ENCODE measurements around the gene WBP1L.
"Not testable (repeated sequence)": the region's sequence is repeated elsewhere in the genome, so short reads cannot be mapped to it uniquely, and the experiment has no call there.

The WBP1L gene

DNA sequence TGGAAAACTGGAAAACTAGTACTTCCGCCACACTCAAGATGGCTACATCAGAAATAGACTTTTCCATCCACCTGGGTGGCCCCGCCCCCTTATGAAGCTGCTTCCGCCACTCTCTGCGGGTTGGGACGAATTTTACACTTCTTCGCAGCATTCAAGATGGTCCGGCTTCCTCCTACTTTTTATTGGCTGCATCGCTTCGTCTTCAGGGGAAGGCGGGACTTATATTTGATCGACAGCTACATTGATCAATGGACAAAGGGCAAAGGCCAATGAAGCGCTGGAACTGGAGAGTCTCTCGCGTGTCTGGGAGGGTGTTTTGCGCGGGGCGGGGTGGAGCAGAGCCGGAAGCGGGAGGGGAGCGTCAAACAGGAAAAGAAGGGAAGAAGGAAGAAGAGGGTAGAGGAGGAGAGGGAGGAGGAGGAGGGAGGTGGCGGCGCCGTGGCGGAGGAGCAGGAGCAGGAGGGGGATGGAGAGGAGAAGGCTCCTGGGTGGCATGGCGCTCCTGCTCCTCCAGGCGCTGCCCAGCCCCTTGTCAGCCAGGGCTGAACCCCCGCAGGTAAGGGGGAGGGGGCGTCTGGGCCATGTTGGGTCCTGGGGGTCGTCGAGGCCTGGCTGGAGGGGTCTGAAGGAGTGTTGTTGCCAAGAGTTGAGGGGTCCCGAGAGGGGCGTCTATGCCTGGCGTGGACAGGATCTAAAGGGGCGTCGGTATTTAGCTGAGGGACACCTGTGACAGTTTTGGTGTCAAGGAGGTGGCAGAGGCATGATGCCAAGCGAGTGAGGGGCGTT is at the start of gene WBP1L:
Gene WBP1L, plus strand, starts transcription at position 361 of the 786 bp plus-strand sequence. Its CDS starts 106 bp downstream, at position 467.
- Histone ChIP-seq H3K27ac (peak within 1 kb of the TSS; percentile 57 to 99 (median 96)), H3K4me3 (peak within 1 kb of the TSS; percentile 81 to 99 (median 92))

GRCh38 chr10:102695401-102695800 is 48.3 kb upstream of the WBP1L start:
- not testable (repeated sequence) for H3K4me3 ChIP-seq, H3K27ac ChIP-seq

GRCh38 chr10:102696736-102697135 is 47.0 kb upstream of the WBP1L start:
- H3K27ac ChIP-seq = no peak overlapping the region
- H3K4me3 ChIP-seq = no peak overlapping the region

- H3K27ac ChIP-seq = peak overlapping the region in 1 of 21 experiments; percentile 35
- no peak overlapping the region for H3K4me3 ChIP-seq
Measured at GRCh38 chr10:102698894-102699293, 44.9 kb upstream of the WBP1L start.

DNA sequence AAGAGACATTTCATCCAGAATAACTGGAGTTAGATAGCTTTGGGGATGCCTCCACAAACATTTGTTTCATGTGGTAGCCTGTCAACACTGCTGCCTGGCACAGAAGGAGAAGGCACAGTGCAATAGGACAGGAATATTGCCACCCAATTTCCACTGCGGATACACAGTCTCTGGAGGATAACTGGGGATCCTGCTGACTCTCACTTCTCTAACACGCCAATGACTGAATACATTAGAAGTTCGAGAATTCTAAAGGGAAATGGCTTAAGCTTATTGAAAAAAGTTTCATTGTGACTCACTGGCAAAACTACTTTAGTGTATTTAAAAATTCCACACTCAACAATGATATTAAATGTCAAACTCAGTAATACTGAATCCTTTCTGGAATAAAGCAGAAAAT is 42.5 kb upstream of the WBP1L start:
- H3K4me3 ChIP-seq = no peak overlapping the region

GRCh38 chr10:102701796-102702195 is 42.0 kb upstream of the WBP1L start:
- Histone ChIP-seq H3K4me3 (no peak overlapping the region), H3K27ac (no peak overlapping the region)

More for the DNA sequence above, 42.5 kb upstream of the WBP1L start:
- H3K27ac ChIP-seq = no peak overlapping the region

GRCh38 chr10:102702742-102703141 is 41.0 kb upstream of the WBP1L start:
- no peak overlapping the region for H3K4me3 ChIP-seq
- H3K27ac ChIP-seq = no peak overlapping the region

- peak overlapping the region in 1 of 21 experiments; percentile 14 for H3K27ac ChIP-seq
- no peak overlapping the region for H3K4me3 ChIP-seq
Measured at GRCh38 chr10:102704915-102705314, 38.8 kb upstream of the WBP1L start.

- Histone ChIP-seq H3K4me3 (no peak overlapping the region), H3K27ac (peak overlapping the region in 2 of 21 experiments; percentile 5 to 14)
Measured at GRCh38 chr10:102705531-102705930, 38.2 kb upstream of the WBP1L start.

- Histone ChIP-seq H3K27ac (peak overlapping the region in 3 of 21 experiments; percentile 3 to 51 (median 27)), H3K4me3 (no peak overlapping the region)
Measured at GRCh38 chr10:102710609-102711008, 33.1 kb upstream of the WBP1L start.

DNA sequence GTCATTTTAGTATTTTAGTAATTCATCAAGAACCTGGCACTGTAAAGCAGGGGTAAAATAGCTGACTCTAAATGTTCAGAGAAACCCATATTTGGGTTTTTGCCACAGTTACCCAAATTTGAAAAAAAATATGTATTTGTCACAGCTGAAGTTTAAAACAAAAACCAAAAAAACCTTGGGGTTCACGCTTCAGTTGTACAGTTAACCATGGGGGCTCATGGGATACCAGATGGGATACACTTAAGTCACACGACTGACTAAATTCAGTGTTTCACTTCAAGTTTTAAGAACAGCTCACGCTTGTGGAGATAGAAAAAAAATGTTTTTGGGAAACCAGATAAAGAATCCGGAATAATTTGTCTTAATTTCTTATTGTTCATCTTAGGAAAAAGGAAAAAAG is 31.7 kb upstream of the WBP1L start:
- peak overlapping the region in 4 of 21 experiments; percentile 1 to 20 (median 5) for H3K27ac ChIP-seq
- H3K4me3 ChIP-seq = no peak overlapping the region

GRCh38 chr10:102712843-102713538 is 30.8 kb upstream of the WBP1L start:
- Histone ChIP-seq H3K4me3 (peak overlapping the region; percentile 84 to 97 (median 90)), H3K27ac (peak overlapping the region in 20 of 21 experiments; percentile 1 to 91 (median 82))

DNA sequence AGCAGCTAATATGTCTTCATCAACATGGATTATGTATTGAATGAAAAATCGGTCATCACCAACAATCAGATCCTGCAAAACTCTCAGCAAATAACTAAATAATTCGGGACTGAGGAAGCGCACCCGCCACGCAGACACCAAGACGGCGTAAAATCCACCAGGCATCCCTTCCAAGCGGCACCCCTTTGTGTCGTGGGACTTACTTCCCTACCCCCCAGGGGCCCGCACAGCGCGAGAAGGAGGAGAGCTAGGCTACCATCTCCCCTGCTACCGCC is 30.3 kb upstream of the WBP1L start:
- H3K4me3 ChIP-seq = peak overlapping the region; percentile 84 to 97 (median 90)
- H3K27ac ChIP-seq = peak overlapping the region; percentile 34 to 91 (median 81)

DNA sequence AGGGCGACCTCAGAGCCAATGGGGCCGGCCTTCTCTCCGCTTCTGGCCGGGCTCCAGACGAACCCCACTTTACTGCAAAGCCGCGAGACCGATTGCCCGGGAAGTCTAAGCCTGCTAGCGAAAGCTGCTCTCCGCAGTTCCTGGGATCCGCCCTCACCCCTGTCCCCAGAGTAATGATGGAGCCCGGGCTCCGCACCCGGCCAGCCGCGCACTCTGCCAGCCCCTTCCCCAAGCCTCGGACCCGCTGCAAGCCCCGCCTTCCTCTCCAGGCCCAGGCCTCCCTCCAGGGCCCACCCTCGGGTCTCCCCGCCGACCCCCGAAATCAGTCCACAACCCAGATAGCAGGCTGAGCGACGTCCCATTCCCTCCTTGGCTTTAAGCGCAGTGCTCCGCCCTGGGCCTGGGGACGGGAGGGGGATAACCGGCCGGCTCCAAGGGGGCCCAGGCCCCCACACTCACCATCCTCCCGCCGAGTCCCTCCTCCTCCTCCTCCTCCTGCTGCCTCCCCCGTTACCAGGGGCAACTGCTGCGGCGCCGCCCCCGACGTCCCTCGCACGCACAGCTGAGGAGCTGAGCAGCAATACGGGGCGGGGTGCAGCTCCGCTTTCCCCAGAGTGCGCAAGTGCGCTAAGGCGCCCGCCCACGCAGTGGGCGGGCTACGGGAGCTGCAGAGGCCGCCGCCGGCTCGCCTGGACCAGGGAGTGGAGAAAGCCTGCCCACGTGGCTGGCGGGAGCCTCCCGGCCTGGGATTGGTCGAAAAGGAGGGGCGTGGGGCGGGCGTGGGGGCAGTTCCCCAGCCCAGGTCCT is 29.7 kb upstream of the WBP1L start, which contains the start of gene ARL3:
Gene ARL3, minus strand, starts transcription at position 584 of the 807 bp plus-strand sequence. Its CDS starts 122 bp downstream, at position 462.
- Histone ChIP-seq H3K27ac (peak within 1 kb of the TSS; percentile 54 to 91 (median 81)), H3K4me3 (peak within 1 kb of the TSS; percentile 84 to 97 (median 90))

DNA sequence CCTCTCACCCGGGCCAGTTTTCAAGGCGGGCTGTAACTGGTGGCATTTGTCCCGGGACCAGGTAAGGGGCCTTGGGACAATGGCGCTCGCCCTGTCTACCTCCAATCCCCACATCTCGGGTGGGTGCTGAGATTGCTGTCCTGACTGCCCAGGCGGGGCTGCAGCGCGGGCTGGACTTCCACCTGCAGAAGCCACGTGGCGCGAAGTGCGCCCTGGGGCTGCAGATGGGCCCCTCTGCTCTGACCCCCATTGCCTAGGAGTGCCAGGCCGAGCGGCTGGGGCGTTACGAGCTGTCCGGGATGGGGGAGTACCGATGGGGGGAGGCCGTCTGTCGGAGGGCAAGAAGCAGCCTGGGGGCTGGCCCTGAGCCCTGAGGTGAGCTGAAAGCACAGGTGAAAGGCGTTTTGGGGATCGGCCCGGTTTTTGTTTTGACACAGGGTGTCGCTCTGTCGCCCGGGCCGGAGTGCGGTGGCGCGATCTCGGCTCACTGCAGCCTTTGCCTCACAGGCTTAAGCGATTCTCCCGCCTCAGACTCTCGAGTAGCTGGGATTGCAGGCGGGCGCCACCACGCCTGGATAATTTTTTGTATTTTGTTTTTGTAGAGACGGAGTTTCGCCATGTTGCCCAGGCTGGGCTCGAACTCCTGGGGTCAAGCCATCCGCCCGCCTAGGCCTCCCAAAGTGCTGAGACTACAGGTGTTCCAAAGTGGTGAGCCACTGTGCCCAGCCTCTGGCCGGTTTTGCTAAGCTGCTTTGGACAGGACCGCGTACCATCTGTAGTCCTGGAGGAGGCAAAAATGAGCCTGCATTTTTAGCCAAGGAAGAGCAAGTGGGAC is 28.9 kb upstream of the WBP1L start, which contains the start of gene SFXN2:
Gene SFXN2, plus strand, starts transcription at position 16 of the 835 bp plus-strand sequence. CDS start 12,001 bp downstream, outside the sequence.
- Histone ChIP-seq H3K4me3 (peak within 1 kb of the TSS; percentile 84 to 97 (median 90)), H3K27ac (peak within 1 kb of the TSS; percentile 54 to 91 (median 81))

- Histone ChIP-seq H3K4me3 (no peak overlapping the region), H3K27ac (no peak overlapping the region)
Measured at GRCh38 chr10:102715880-102716279, 27.9 kb upstream of the WBP1L start.

- not testable (repeated sequence) for H3K27ac ChIP-seq, H3K4me3 ChIP-seq
Measured at GRCh38 chr10:102716900-102717565, 26.7 kb upstream of the WBP1L start.

DNA sequence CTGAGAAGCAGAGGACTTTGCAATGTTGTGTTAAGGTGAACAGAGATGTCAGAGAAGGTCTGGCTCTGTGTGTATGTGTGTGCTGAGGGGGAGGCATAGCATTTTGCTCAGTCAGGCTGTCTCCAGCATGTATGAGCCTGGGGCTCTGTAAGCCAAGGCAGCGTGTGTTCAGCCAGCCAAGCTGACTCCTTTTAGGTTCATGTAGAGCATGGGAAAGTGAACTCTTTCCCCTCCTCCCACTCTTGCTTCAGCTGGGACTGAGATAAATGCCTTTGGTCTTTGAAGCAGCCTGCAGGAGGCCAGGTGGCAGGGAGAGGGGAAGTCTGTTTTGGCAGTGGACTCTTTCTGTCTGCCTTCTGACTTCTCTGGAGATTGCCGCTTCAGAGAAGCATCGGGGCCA is 25.5 kb upstream of the WBP1L start:
- H3K4me3 ChIP-seq = no peak overlapping the region
- peak overlapping the region in 4 of 21 experiments; percentile 1 to 37 (median 16) for H3K27ac ChIP-seq
